ENCODE data around the gene CEMIP. TPM values are rescaled to one million over a fixed set of nuclear protein-coding genes. Genes with fewer than 3 reads are reported as not detected.

The CEMIP gene
- total RNA-seq, 1 donor, result 687 TPM

- DNase-seq (ENCODE audit: insufficient read length, low spot score, missing footprints), result peak; percentile 17
- Histone ChIP-seq H3K4me1 (ENCODE audit: insufficient read depth, low read length) (peaks cover 7% of the 10 kb centered on the region), H3K9me3 (ENCODE audit: low read depth, low read length) (no peaks in the 10 kb centered on the region), H3K79me2 (ENCODE audit: insufficient read depth, low read length) (no peaks in the 10 kb centered on the region), H3K4me2 (ENCODE audit: insufficient read depth, low read length) (no peak overlapping the region), H3K4me3 (ENCODE audit: insufficient read depth, low read length) (no peak overlapping the region), H4K20me1 (ENCODE audit: insufficient read depth, low read length) (peaks cover 77% of the 10 kb centered on the region), H3K36me3 (ENCODE audit: insufficient read depth, low read length) (peaks cover 74% of the 10 kb centered on the region), H3K27me3 (ENCODE audit: insufficient read depth, low read length) (no peaks in the 10 kb centered on the region), H2AFZ (ENCODE audit: low read length) (no peak overlapping the region), H3K27ac (ENCODE audit: low read depth, low read length) (peak overlapping the region; percentile 15)
- TF ChIP-seq CTCF (IDR thresholded peaks at IDR 0.05; ENCODE audit: extremely low read depth, low read depth, low read length), result no peak
These were observed 58.8 kb downstream of the CEMIP start for GRCh38 chr15:80838012-80838411.

GRCh38 chr15:80838666-80839065, 59.5 kb downstream of the CEMIP start:
- no peak for DNase-seq (ENCODE audit: insufficient read length, low spot score, missing footprints)
- no peaks in the 10 kb centered on the region for H3K27me3 ChIP-seq (ENCODE audit: insufficient read depth, low read length)
- no peaks in the 10 kb centered on the region for H3K79me2 ChIP-seq (ENCODE audit: insufficient read depth, low read length)
- peaks cover 7% of the 10 kb centered on the region for H3K4me1 ChIP-seq (ENCODE audit: insufficient read depth, low read length)
- no peak overlapping the region for H3K4me2 ChIP-seq (ENCODE audit: insufficient read depth, low read length)
- H3K4me3 ChIP-seq (ENCODE audit: insufficient read depth, low read length), result no peak overlapping the region
- no peak overlapping the region for H2AFZ ChIP-seq (ENCODE audit: low read length)
- no peak for TF ChIP-seq CTCF (IDR thresholded peaks at IDR 0.05; ENCODE audit: extremely low read depth, low read depth, low read length)
- peaks cover 80% of the 10 kb centered on the region for H3K36me3 ChIP-seq (ENCODE audit: insufficient read depth, low read length)
- H3K27ac ChIP-seq (ENCODE audit: low read depth, low read length), result no peak overlapping the region
- peaks cover 80% of the 10 kb centered on the region for H4K20me1 ChIP-seq (ENCODE audit: insufficient read depth, low read length)
- no peaks in the 10 kb centered on the region for H3K9me3 ChIP-seq (ENCODE audit: low read depth, low read length)

GRCh38 chr15:80839764-80840130, 60.6 kb downstream of the CEMIP start:
- TF ChIP-seq CTCF (IDR thresholded peaks at IDR 0.05; ENCODE audit: extremely low read depth, low read depth, low read length), result no peak
- Histone ChIP-seq H3K4me1 (ENCODE audit: insufficient read depth, low read length) (peaks cover 13% of the 10 kb centered on the region), H3K9me3 (ENCODE audit: low read depth, low read length) (no peaks in the 10 kb centered on the region), H3K4me3 (ENCODE audit: insufficient read depth, low read length) (no peak overlapping the region), H3K79me2 (ENCODE audit: insufficient read depth, low read length) (no peaks in the 10 kb centered on the region), H3K36me3 (ENCODE audit: insufficient read depth, low read length) (peaks cover 84% of the 10 kb centered on the region), H4K20me1 (ENCODE audit: insufficient read depth, low read length) (peaks cover 82% of the 10 kb centered on the region), H3K27me3 (ENCODE audit: insufficient read depth, low read length) (no peaks in the 10 kb centered on the region), H3K27ac (ENCODE audit: low read depth, low read length) (no peak overlapping the region), H3K4me2 (ENCODE audit: insufficient read depth, low read length) (no peak overlapping the region), H2AFZ (ENCODE audit: low read length) (no peak overlapping the region)
- DNase-seq (ENCODE audit: insufficient read length, low spot score, missing footprints), result no peak

- Histone ChIP-seq H2AFZ (ENCODE audit: low read length) (no peak overlapping the region), H3K4me3 (ENCODE audit: insufficient read depth, low read length) (no peak overlapping the region), H3K79me2 (ENCODE audit: insufficient read depth, low read length) (no peaks in the 10 kb centered on the region), H3K4me2 (ENCODE audit: insufficient read depth, low read length) (no peak overlapping the region), H3K4me1 (ENCODE audit: insufficient read depth, low read length) (peaks cover 8% of the 10 kb centered on the region), H3K9me3 (ENCODE audit: low read depth, low read length) (no peaks in the 10 kb centered on the region), H3K27me3 (ENCODE audit: insufficient read depth, low read length) (no peaks in the 10 kb centered on the region), H4K20me1 (ENCODE audit: insufficient read depth, low read length) (peaks cover 81% of the 10 kb centered on the region), H3K27ac (ENCODE audit: low read depth, low read length) (no peak overlapping the region), H3K36me3 (ENCODE audit: insufficient read depth, low read length) (peaks cover 82% of the 10 kb centered on the region)
- DNase-seq (ENCODE audit: insufficient read length, low spot score, missing footprints), result peak; percentile 80
- TF ChIP-seq CTCF (IDR thresholded peaks at IDR 0.05; ENCODE audit: extremely low read depth, low read depth, low read length), result no peak
These were observed 61.3 kb downstream of the CEMIP start for GRCh38 chr15:80840182-80841130.
